Limb (tissue), 2 donors: ENCODE data around the gene ZFP1.
A peak's percentile ranks its signal among the peaks of the same experiment; 100 is the strongest.
"Not testable (repeated sequence)": the region's sequence is repeated elsewhere in the genome, so short reads cannot be mapped to it uniquely, and the experiment has no call there.

Source experiments
- DNase-seq, 2 donors: peaks; one replicate each; pipeline ENCODE4 v3.0.0-alpha.2; 2016; ENCODE audit errors: extremely low spot score in 2 of 2

ZFP1 gene

GRCh38 chr16:75112734-75113491, 35.4 kb upstream of the ZFP1 start:
- DNase-seq = no peak

GRCh38 chr16:75113541-75114121, 34.7 kb upstream of the ZFP1 start:
- DNase-seq = no peak

- DNase-seq = no peak
These were observed 34.0 kb upstream of the ZFP1 start for GRCh38 chr16:75114179-75114945.

- no peak for DNase-seq
These were observed 33.1 kb upstream of the ZFP1 start for GRCh38 chr16:75114946-75115825.

- peak in 1 of 2 donors; percentile 53 for DNase-seq
These were observed 32.0 kb upstream of the ZFP1 start, which contains the start of gene LDHD for GRCh38 chr16:75116081-75116910. LDHD (minus strand) TSS chr16:75116780; CDS start chr16:75116720, 60 bp downstream.

GRCh38 chr16:75116911-75117245, 31.4 kb upstream of the ZFP1 start:
- no peak for DNase-seq

GRCh38 chr16:75118943-75119539, 29.3 kb upstream of the ZFP1 start:
- no peak for DNase-seq

- no peak for DNase-seq
These were observed 28.1 kb upstream of the ZFP1 start for GRCh38 chr16:75120253-75120652.

- DNase-seq = no peak
These were observed 26.3 kb upstream of the ZFP1 start for GRCh38 chr16:75121949-75122568.

GRCh38 chr16:75122609-75123008, 25.7 kb upstream of the ZFP1 start:
- DNase-seq = no peak

GRCh38 chr16:75127713-75128415, 20.5 kb upstream of the ZFP1 start:
- no peak for DNase-seq

GRCh38 chr16:75129421-75130149, 18.7 kb upstream of the ZFP1 start:
- DNase-seq = not testable (repeated sequence)

- no peak for DNase-seq
These were observed 18.1 kb upstream of the ZFP1 start for GRCh38 chr16:75130150-75130771.

GRCh38 chr16:75131081-75131480, 17.2 kb upstream of the ZFP1 start:
- DNase-seq = no peak

GRCh38 chr16:75138233-75138632, 10.1 kb upstream of the ZFP1 start:
- no peak for DNase-seq

- DNase-seq = no peak
These were observed 9.7 kb upstream of the ZFP1 start for GRCh38 chr16:75138636-75139035.

- DNase-seq = no peak
These were observed 8.8 kb upstream of the ZFP1 start for GRCh38 chr16:75139498-75139897.

- no peak for DNase-seq
These were observed 4.4 kb upstream of the ZFP1 start for GRCh38 chr16:75143941-75144340.
